GM12891 (cell line): ENCODE results near the gene CANT1. TPM values are rescaled to one million over a fixed set of nuclear protein-coding genes. Genes with fewer than 3 reads are reported as not detected.

Experiments
- DNase-seq: peaks from one replicate; pipeline ENCODE4 v3.0.0; 2011; ENCODE audit warnings: low spot score; ENCODE audit not compliant: insufficient read length
- FAIRE-seq: peaks from 2 replicates; lab custom pipeline; 2011; peaks lifted over from hg19 to GRCh38; lab: Jason Lieb, UNC
- PAX5 ChIP-seq: IDR thresholded peaks from 2 replicates; pipeline ENCODE4 v1.6.1; 2011; ENCODE audit warnings: low read length, moderate library complexity, mild to moderate bottlenecking; ENCODE audit not compliant: insufficient read depth, severe bottlenecking
- POLR2A ChIP-seq: IDR thresholded peaks from 2 replicates; pipeline ENCODE4 v1.6.1; 2011; ENCODE audit warnings: low read depth, low read length, control low read depth
- POLR2AphosphoS5 ChIP-seq: IDR thresholded peaks from 2 replicates; pipeline ENCODE4 v1.6.1; 2011; ENCODE audit warnings: low read depth, low read length, control low read depth
- POU2F2 ChIP-seq: IDR thresholded peaks from 2 replicates; pipeline ENCODE4 v1.6.1; 2011; ENCODE audit warnings: low read depth, mild to moderate bottlenecking, control low read depth, low read length, moderate library complexity
- SPI1 ChIP-seq: IDR thresholded peaks from 2 replicates; pipeline ENCODE4 v1.6.1; 2011; ENCODE audit warnings: low read depth, low read length, control low read depth
- TAF1 ChIP-seq: IDR thresholded peaks from 2 replicates; pipeline ENCODE4 v1.6.1; 2011; ENCODE audit warnings: low read depth, low read length, control low read depth
- polyA plus RNA-seq: library from polyadenylated mRNA; unstranded; fragments of >200 nt; gene quantifications from one replicate; pipeline ENCODE4 v1.2.1, GENCODE V29; 2012; ENCODE audit warnings: low read depth, missing spikeins, inconsistent platforms; ENCODE audit not compliant: missing spikeins

Gene CANT1
- polyA plus RNA-seq = 24.6 TPM

DNA sequence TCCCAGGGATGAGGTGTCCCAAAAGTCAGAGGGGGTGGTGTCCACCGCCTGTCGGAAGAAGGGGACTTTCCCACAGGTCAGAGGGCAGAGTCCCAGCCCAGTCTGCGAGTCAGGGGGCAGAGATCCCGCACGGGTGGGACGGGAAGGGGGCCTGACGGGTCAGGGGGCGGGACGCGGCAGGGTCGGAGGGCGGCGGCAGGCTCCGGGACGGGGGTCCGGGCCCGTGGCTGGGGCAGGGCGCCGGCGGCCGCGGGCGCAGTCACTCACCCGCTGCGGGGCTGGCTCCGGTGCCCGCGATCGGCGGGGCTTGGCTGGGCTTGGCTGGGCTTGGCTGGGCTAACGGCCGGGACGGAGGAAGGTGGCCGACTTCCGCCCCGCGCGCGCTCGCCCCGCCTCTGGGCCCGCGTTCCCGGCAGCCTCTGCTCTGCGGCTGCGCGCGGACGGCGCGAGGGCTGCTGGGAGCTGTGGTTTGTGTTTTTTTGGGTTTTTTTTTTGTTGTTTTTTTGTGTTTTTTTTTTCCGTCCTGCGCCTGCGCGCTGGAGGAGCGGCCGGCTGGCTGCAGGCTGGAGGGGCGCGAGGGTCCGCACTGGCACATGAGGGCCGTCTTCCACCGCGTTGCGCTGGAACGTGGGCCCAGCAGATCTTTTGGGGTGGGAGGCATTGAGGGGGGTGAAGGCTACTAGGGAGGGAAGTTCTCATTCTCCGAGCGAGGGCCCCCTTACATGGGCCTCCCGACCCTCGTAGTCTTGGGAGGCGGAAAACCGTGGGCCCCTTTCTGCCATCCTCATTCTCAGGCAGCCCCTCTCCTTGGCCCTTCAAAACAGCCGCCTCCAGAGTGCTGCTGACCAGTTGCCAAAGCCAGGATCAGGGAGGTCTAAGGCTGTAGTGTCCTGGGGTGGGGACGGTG, at the start of gene CANT1:
TSS of gene CANT1 (minus strand) at position 368 of the 907 bp plus-strand sequence. CDS start 12,142 bp downstream, outside the sequence.
- TF ChIP-seq POLR2A (peak; percentile 30; the same call in 1 of the 2 replicates), POU2F2 (no peak), TAF1 (peak; percentile 39; the same call in 1 of the 2 replicates), POLR2AphosphoS5 (peak; percentile 51; the same call in 1 of the 2 replicates), PAX5 (peak; percentile 19), SPI1 (peak; percentile 54)
- peak; percentile 99 for DNase-seq

DNA sequence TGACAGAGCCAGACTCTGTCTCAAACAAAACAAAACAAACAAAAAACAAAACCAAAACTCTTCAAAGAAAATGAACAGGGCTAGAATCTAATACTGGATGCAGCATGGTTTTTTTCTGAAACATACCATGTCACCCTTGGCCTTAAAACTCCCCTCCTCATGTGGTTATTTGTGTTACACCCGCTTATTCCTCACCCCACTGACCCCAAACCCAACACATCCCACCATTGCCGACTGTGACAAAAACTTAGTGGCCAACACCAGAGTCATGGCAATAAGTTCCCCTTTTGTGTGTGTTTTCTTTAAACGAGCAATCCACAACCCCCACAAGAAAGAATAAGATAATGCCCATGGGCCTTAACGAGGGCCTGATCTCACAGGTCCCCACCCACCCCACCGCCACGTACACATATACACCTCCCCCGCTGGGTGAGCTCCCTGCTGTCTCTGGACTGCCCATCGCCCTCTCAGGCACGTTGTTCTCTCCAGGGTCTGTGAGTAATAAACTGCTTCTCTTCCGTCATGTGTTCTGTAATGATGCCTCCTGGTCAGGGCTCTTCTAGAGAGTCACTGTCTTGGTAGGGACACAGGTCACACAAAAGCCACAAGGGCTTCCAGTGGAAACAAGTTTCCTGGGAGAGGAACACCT, 48.3 kb upstream of the CANT1 start:
- TF ChIP-seq SPI1 (no peak), POU2F2 (no peak), PAX5 (no peak), TAF1 (no peak), POLR2A (no peak), POLR2AphosphoS5 (no peak)
- FAIRE-seq (no peak), DNase-seq (no peak)

More for the DNA sequence above, at the start of gene CANT1:
- FAIRE-seq = peak; percentile 83

DNA sequence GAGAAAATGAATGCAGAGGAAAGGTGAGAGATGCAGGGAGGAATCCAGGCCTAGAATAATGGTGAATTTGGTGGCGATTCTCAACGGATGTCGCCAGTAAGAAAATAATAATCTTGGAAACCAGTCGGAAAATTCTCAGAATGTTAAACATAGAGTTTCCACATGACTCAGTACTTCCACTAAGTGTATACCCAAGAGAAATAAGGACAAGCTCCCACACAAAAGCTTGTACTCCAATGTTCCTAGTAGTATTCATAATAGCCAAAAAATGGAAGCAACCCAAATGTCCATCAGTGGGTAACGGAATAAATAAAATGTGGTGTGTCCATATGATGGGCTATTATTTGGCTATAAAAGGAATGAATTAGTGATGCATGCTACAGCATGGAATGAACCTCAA, 45.6 kb upstream of the CANT1 start:
- TF ChIP-seq TAF1 (no peak), SPI1 (no peak), POLR2AphosphoS5 (no peak), PAX5 (no peak), POU2F2 (no peak), POLR2A (no peak)
- no peak for DNase-seq
- no peak for FAIRE-seq

DNA sequence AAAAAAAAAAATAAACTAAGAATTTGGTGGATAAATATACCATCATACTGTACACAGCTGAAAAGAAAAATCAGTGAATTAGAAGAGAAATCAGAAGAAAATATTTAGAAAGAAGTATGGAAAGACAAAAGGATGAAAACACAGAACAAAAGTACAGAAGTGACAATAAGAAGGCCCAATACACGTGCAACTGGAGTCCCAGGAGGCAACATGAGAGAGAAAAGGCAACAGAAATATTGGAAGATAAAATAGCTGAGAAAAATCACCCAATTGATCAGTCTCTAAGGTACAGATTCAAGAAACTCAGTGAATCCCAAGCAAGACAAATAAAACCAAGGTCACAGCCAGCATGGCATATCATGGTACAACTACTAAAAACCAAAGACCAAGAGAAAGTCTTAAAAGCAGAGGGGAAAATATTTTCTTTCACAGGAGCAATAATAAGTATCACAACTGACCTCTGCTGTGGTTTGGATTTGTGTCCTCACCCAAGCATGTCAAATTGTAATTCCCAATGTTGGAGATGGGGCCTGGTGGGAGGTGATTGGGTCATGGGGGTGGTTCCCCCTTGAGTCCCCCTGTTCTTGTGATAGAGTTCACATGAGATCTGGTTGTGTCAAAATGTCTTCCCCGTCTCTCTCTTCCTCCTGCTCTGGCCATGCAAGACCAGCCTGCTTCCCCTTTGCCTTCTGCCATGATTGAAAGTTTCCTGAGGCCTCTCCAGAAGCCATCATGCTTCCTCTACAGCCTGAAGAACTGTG, 44.8 kb upstream of the CANT1 start:
- no peak for DNase-seq
- no peak for TF ChIP-seq SPI1
- TF ChIP-seq PAX5 = no peak
- no peak for TF ChIP-seq POLR2AphosphoS5
- TF ChIP-seq TAF1 = no peak
- TF ChIP-seq POU2F2 = no peak
- TF ChIP-seq POLR2A = no peak
- no peak for FAIRE-seq

DNA sequence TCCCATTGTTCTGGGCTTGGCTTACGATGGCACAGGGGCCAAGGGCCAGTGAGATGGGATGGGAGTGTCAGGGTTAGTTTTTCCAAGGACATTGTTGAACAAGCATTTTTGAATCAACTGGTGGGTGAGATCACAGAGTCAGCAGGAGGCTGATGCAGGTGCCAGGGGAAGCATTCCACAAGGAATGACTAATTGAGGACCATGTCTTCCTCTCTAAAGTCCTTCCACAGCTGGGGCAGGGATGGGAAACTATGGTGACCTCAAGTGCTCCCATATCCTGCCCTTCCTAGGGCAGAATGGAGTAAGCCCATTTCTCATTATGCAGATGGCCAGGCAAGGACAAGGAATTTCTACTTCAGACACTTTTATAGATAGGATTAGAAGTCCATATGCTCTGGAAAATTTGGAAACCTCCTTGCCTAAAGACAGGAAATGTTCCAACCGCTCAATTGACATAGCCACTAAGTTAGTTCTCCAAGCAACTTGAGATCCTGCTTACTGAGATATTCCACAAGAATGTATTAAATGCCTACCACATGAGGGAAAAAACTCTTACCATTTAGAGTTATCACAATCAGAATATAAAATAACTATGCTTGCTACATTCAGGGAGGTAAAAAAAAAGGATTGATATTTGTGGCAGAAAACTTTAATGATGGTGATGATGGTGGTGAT, 43.8 kb upstream of the CANT1 start:
- DNase-seq = no peak
- no peak for TF ChIP-seq POLR2AphosphoS5
- no peak for TF ChIP-seq POU2F2
- no peak for FAIRE-seq

DNA sequence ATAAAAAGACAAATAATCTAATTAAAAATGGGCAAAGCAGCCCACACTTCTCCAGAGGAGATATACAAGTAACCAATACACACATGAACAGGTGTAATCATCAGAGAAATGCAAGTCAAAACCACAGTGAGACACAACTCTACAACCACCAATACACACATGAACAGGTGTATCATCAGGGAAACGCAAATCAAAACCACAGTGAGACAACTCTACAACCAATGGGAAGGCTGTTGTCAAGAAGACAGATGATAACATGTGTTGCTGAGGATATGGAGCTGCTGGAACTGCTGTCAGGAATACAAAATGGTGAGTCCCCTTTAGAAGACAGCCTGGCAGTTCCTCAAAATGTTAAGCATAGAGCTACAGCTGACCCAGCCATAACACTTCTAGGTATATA, 42.6 kb upstream of the CANT1 start:
- no peak for FAIRE-seq
- no peak for DNase-seq

DNA sequence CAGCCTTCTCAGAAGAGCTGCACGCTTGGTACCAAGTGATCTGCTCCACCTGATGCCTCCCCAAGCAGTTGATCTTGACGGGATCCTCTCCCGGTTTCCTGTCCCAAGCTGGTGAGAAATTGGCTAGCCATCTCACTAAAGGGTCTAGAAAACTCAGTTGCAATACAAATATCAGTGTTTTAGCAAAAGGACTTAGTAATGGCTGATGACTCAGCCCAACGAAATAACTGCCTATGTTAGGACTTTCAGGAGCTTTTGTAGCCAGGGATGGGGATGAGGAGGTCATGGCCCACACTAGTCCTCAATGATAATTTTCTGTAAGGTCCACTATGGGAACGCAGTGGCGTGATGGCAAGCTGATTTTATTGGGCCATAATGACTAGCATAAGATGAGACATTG, 41.7 kb upstream of the CANT1 start:
- DNase-seq = no peak
- no peak for FAIRE-seq
- TF ChIP-seq POLR2A = no peak
- TF ChIP-seq POU2F2 = no peak
- TF ChIP-seq TAF1 = no peak
- no peak for TF ChIP-seq SPI1
- no peak for TF ChIP-seq PAX5
- TF ChIP-seq POLR2AphosphoS5 = no peak

More for the DNA sequence above, 42.6 kb upstream of the CANT1 start:
- TF ChIP-seq TAF1 = no peak
- no peak for TF ChIP-seq POU2F2
- no peak for TF ChIP-seq PAX5
- TF ChIP-seq SPI1 = no peak
- TF ChIP-seq POLR2A = no peak
- no peak for TF ChIP-seq POLR2AphosphoS5

DNA sequence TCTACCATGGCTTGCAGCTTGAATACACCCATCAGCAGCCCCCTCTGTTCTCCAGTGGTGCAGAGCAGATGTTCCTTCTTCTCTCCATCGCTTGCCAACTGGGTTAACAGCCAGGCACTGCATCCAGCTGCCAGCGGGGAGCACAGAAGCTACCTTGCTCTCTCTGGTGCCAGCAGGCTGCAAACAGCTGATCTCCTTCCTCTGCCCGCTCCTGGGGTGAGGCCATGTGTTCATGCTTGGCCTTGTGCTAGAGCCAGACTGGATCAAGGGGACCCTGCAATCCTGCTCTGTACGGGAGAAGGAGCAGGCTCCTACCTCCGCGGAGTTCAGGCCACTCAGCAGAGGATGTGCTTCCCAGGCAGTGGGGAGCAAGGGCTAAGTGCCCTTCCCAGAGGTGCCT, 41.0 kb upstream of the CANT1 start:
- DNase-seq (no peak), FAIRE-seq (no peak)
- no peak for TF ChIP-seq SPI1
- no peak for TF ChIP-seq POU2F2
- no peak for TF ChIP-seq POLR2A
- TF ChIP-seq TAF1 = no peak
- TF ChIP-seq POLR2AphosphoS5 = no peak
- no peak for TF ChIP-seq PAX5
